ENCODE data around the gene LRRC66. TPM values are rescaled to one million over a fixed set of nuclear protein-coding genes. Genes with fewer than 3 reads are reported as not detected.

The LRRC66 gene
- total and polyA plus RNA-seq, 8 donors, result 0.17 to 0.43 (median 0.37) TPM

- ATAC-seq (no peak), DNase-seq (no peak)
- Histone ChIP-seq H3K27me3 (no peaks in the 10 kb centered on the region), H3K27ac (no peak overlapping the region), H3K9me3 (no peaks in the 10 kb centered on the region), H3K4me3 (no peak overlapping the region), H3K36me3 (no peaks in the 10 kb centered on the region), H3K4me1 (no peaks in the 10 kb centered on the region)
- no peak for TF ChIP-seq CTCF (IDR thresholded peaks at IDR 0.05)
- intact Hi-C loops (cut with DNase I), result no loop called here
These were observed 21.3 kb downstream of the LRRC66 start for GRCh38 chr4:51998837-51999236.

GRCh38 chr4:51997647-51998046 lies 22.5 kb downstream of the LRRC66 start:
- Histone ChIP-seq H3K27me3 (no peaks in the 10 kb centered on the region), H3K27ac (no peak overlapping the region), H3K9me3 (no peaks in the 10 kb centered on the region), H3K4me3 (no peak overlapping the region), H3K4me1 (no peaks in the 10 kb centered on the region), H3K36me3 (no peaks in the 10 kb centered on the region)
- intact Hi-C loops (cut with DNase I), result no loop called here
- ATAC-seq, result no peak
- no peak for TF ChIP-seq CTCF (IDR thresholded peaks at IDR 0.05)
- no peak for DNase-seq

GRCh38 chr4:51995647-51996220 lies 24.4 kb downstream of the LRRC66 start:
- Histone ChIP-seq H3K4me1 (no peaks in the 10 kb centered on the region), H3K9me3 (peaks cover 0 to 3% of the 10 kb centered on the region in 2 donors), H3K27ac (no peak overlapping the region), H3K36me3 (no peaks in the 10 kb centered on the region), H3K4me3 (no peak overlapping the region), H3K27me3 (no peaks in the 10 kb centered on the region)
- ATAC-seq (no peak), DNase-seq (no peak)
- no peak for TF ChIP-seq CTCF (IDR thresholded peaks at IDR 0.05)
- intact Hi-C loops (cut with DNase I), result no loop called here

- Histone ChIP-seq H3K9me3 (peaks cover 0 to 2% of the 10 kb centered on the region in 2 donors), H3K27ac (no peak overlapping the region), H3K4me3 (no peak overlapping the region), H3K27me3 (no peaks in the 10 kb centered on the region), H3K4me1 (no peaks in the 10 kb centered on the region), H3K36me3 (no peaks in the 10 kb centered on the region)
- intact Hi-C loops (cut with DNase I), result no loop called here
- no peak for DNase-seq
- ATAC-seq, result no peak
- TF ChIP-seq CTCF (IDR thresholded peaks at IDR 0.05), result no peak
These were observed 54.3 kb downstream of the LRRC66 start for GRCh38 chr4:51965862-51966261.

- TF ChIP-seq CTCF (IDR thresholded peaks at IDR 0.05), result no peak
- ATAC-seq, result no peak
- DNase-seq, result no peak
- intact Hi-C loops (cut with DNase I), result no loop called here
- H3K36me3 ChIP-seq, result no peaks in the 10 kb centered on the region
- H3K4me3 ChIP-seq, result no peak overlapping the region
- no peak overlapping the region for H3K27ac ChIP-seq
- H3K27me3 ChIP-seq, result no peaks in the 10 kb centered on the region
- no peaks in the 10 kb centered on the region for H3K4me1 ChIP-seq
- H3K9me3 ChIP-seq, result peaks cover 0 to 2% of the 10 kb centered on the region in 2 donors
These were observed 56.2 kb downstream of the LRRC66 start for GRCh38 chr4:51963841-51964517.

All from left lung (tissue), 10 donors.